ENCODE data around the gene PTGES3.

The PTGES3 gene

GRCh38 chr12:56671608-56672007, 16.5 kb downstream of the PTGES3 start:
- no peak for DNase-seq (ENCODE audit: low read depth)
- H3K4me3 ChIP-seq (ENCODE audit: low read length): no peak overlapping the region
- TF ChIP-seq, protein P1, sequence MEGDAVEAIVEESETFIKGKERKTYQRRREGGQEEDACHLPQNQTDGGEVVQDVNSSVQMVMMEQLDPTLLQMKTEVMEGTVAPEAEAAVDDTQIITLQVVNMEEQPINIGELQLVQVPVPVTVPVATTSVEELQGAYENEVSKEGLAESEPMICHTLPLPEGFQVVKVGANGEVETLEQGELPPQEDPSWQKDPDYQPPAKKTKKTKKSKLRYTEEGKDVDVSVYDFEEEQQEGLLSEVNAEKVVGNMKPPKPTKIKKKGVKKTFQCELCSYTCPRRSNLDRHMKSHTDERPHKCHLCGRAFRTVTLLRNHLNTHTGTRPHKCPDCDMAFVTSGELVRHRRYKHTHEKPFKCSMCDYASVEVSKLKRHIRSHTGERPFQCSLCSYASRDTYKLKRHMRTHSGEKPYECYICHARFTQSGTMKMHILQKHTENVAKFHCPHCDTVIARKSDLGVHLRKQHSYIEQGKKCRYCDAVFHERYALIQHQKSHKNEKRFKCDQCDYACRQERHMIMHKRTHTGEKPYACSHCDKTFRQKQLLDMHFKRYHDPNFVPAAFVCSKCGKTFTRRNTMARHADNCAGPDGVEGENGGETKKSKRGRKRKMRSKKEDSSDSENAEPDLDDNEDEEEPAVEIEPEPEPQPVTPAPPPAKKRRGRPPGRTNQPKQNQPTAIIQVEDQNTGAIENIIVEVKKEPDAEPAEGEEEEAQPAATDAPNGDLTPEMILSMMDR (conservative IDR thresholded peaks at IDR 0.05; ENCODE audit: low read depth, low read length): no peak

DNA sequence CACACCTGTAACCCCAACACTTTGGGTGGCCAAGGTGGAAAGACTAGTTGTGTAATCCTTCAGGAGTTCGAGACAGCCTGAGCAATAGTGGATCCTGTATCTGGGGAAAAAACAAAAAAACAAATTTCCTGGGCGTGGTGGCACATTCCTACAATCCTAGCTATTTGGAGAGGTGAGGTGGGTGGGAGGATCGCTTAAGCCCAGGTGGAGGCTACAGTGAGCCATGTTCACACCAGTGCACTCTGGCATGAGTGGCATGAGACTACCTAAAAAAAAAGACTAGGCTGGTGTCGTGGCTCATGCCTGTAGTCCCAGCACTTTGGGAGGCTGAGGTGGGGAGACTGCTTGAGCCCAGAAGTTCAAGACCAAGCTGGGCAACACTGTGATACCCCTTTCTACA, 17.2 kb downstream of the PTGES3 start:
- DNase-seq (ENCODE audit: low read depth): no peak
- H3K4me3 ChIP-seq (ENCODE audit: low read length): no peak overlapping the region
- TF ChIP-seq, protein P1 (conservative IDR thresholded peaks at IDR 0.05; ENCODE audit: low read depth, low read length): no peak

DNA sequence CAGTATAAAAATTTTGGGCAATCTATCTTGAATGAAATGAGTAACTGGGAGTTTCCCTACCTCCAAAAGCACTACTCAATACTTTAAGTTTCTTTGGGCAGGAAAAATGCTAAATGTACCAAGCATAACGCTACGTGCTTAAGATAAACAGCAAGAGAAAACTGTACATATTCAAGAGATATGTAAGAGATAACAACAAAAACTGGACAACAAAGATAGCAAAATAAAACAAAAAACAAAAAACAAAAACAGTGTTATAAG, 20.0 kb downstream of the PTGES3 start:
- TF ChIP-seq, protein P1 (conservative IDR thresholded peaks at IDR 0.05; ENCODE audit: low read depth, low read length): no peak
- no peak overlapping the region for H3K4me3 ChIP-seq (ENCODE audit: low read length)
- DNase-seq (ENCODE audit: low read depth): no peak

- H3K4me3 ChIP-seq (ENCODE audit: low read length): no peak overlapping the region
- TF ChIP-seq, protein P1 (conservative IDR thresholded peaks at IDR 0.05; ENCODE audit: low read depth, low read length): no peak
- no peak for DNase-seq (ENCODE audit: low read depth)
Measured at GRCh38 chr12:56661979-56662638, 26.0 kb downstream of the PTGES3 start.

DNA sequence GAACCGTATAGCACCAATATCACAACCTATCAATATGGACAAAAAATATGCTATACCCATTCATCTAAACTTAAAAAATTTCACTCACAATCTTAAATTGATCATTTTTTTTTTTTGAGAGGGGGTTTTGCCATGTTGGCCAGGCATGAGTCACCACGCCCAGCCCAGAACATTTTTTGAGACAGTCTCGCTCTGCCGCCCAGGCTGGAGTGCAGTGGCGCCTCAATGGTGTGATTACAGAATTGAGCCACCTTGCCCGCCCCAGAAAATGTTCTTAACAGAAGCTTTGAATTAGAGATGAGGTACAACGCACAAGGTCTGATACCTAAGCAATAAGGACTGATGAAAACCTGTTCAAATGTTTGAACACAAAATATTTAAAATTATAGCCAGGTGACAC, 26.5 kb downstream of the PTGES3 start:
- TF ChIP-seq, protein P1 (conservative IDR thresholded peaks at IDR 0.05; ENCODE audit: low read depth, low read length): no peak
- H3K4me3 ChIP-seq (ENCODE audit: low read length): no peak overlapping the region
- no peak for DNase-seq (ENCODE audit: low read depth)

- TF ChIP-seq, protein P1 (conservative IDR thresholded peaks at IDR 0.05; ENCODE audit: low read depth, low read length): no peak
Measured at GRCh38 chr12:56658921-56659320, 29.2 kb downstream of the PTGES3 start.

More at GRCh38 chr12:56658921-56659320, 29.2 kb downstream of the PTGES3 start:
- no peak for DNase-seq (ENCODE audit: low read depth)
- no peak overlapping the region for H3K4me3 ChIP-seq (ENCODE audit: low read length)

Measured in retinal pigment epithelial cell (primary cell).